ENCODE results near the gene TBCK. TPM values are rescaled to one million over a fixed set of nuclear protein-coding genes. Genes with fewer than 3 reads are reported as not detected.

Gene TBCK
- total and polyA plus RNA-seq, 2 experiments from 2014 or later, result 13.9 to 28.9 TPM

- peaks cover 7% of the 10 kb centered on the region for H3K9me3 Mint-ChIP-seq
- Histone ChIP-seq H4K20me1 (replicated peaks; ENCODE audit: insufficient read depth) (no peaks in the 10 kb centered on the region), H3K9me2 (ENCODE audit: insufficient read depth) (no peaks in the 10 kb centered on the region), H3F3A (replicated peaks; ENCODE audit: low read depth) (no peaks in the 10 kb centered on the region), H3K4me1 (ENCODE audit: insufficient read depth) (no peaks in the 10 kb centered on the region), H3K4me2 (peak overlapping the region; percentile 97), H3K36me3 (ENCODE audit: insufficient read depth) (peaks cover 7% of the 10 kb centered on the region; the same call in 1 of the 2 replicates), H2AFZ (peak overlapping the region; percentile 28; the same call in 1 of the 2 replicates), H3K79me2 (replicated peaks; ENCODE audit: insufficient read depth) (peaks cover 89% of the 10 kb centered on the region), H3K4me3 (peak overlapping the region; percentile 80), H3K27me3 (ENCODE audit: insufficient read depth) (no peaks in the 10 kb centered on the region), H3K27ac (ENCODE audit: low read depth) (peak overlapping the region; percentile 92)
- H3K4me1 Mint-ChIP-seq, result peaks cover 4% of the 10 kb centered on the region
- no peak overlapping the region for H3K27ac Mint-ChIP-seq
- H3K36me3 Mint-ChIP-seq (ENCODE audit: low read depth), result peaks cover 14% of the 10 kb centered on the region
- ATAC-seq (peak; percentile 55), DNase-seq (ENCODE audit: low spot score) (no peak)
- H3K4me3 Mint-ChIP-seq, result no peak overlapping the region
- TF ChIP-seq POLR2AphosphoS5 (IDR thresholded peaks at IDR 0.05; ENCODE audit: low read depth) (no peak), ZNF331 (CRISPR knock-in tag; IDR thresholded peaks at IDR 0.05; ENCODE audit: low read depth) (no peak), CREB1 (CRISPR knock-in tag; IDR thresholded peaks at IDR 0.05; ENCODE audit: low read depth) (no peak), EZH2 (IDR thresholded peaks at IDR 0.05; ENCODE audit: low read depth, unreplicated experiment) (no peak), REST (IDR thresholded peaks at IDR 0.05; ENCODE audit: unreplicated experiment) (no peak), NANOG (IDR thresholded peaks at IDR 0.05; ENCODE audit: borderline replicate concordance) (no peak), STAT1 (IDR thresholded peaks at IDR 0.05; ENCODE audit: unreplicated experiment) (no peak), EZH2phosphoT487 (IDR thresholded peaks at IDR 0.05; ENCODE audit: unreplicated experiment) (no peak), ETS1 (IDR thresholded peaks at IDR 0.05) (no peak), ZNF114 (CRISPR knock-in tag; IDR thresholded peaks at IDR 0.05) (no peak), JUNB (IDR thresholded peaks at IDR 0.05; ENCODE audit: unreplicated experiment) (no peak)
- TF ChIP-seq, protein P1, sequence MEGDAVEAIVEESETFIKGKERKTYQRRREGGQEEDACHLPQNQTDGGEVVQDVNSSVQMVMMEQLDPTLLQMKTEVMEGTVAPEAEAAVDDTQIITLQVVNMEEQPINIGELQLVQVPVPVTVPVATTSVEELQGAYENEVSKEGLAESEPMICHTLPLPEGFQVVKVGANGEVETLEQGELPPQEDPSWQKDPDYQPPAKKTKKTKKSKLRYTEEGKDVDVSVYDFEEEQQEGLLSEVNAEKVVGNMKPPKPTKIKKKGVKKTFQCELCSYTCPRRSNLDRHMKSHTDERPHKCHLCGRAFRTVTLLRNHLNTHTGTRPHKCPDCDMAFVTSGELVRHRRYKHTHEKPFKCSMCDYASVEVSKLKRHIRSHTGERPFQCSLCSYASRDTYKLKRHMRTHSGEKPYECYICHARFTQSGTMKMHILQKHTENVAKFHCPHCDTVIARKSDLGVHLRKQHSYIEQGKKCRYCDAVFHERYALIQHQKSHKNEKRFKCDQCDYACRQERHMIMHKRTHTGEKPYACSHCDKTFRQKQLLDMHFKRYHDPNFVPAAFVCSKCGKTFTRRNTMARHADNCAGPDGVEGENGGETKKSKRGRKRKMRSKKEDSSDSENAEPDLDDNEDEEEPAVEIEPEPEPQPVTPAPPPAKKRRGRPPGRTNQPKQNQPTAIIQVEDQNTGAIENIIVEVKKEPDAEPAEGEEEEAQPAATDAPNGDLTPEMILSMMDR (conservative IDR thresholded peaks at IDR 0.05; ENCODE audit: low read depth in 2 of 2), result no peak
- TF ChIP-seq, protein P2, sequence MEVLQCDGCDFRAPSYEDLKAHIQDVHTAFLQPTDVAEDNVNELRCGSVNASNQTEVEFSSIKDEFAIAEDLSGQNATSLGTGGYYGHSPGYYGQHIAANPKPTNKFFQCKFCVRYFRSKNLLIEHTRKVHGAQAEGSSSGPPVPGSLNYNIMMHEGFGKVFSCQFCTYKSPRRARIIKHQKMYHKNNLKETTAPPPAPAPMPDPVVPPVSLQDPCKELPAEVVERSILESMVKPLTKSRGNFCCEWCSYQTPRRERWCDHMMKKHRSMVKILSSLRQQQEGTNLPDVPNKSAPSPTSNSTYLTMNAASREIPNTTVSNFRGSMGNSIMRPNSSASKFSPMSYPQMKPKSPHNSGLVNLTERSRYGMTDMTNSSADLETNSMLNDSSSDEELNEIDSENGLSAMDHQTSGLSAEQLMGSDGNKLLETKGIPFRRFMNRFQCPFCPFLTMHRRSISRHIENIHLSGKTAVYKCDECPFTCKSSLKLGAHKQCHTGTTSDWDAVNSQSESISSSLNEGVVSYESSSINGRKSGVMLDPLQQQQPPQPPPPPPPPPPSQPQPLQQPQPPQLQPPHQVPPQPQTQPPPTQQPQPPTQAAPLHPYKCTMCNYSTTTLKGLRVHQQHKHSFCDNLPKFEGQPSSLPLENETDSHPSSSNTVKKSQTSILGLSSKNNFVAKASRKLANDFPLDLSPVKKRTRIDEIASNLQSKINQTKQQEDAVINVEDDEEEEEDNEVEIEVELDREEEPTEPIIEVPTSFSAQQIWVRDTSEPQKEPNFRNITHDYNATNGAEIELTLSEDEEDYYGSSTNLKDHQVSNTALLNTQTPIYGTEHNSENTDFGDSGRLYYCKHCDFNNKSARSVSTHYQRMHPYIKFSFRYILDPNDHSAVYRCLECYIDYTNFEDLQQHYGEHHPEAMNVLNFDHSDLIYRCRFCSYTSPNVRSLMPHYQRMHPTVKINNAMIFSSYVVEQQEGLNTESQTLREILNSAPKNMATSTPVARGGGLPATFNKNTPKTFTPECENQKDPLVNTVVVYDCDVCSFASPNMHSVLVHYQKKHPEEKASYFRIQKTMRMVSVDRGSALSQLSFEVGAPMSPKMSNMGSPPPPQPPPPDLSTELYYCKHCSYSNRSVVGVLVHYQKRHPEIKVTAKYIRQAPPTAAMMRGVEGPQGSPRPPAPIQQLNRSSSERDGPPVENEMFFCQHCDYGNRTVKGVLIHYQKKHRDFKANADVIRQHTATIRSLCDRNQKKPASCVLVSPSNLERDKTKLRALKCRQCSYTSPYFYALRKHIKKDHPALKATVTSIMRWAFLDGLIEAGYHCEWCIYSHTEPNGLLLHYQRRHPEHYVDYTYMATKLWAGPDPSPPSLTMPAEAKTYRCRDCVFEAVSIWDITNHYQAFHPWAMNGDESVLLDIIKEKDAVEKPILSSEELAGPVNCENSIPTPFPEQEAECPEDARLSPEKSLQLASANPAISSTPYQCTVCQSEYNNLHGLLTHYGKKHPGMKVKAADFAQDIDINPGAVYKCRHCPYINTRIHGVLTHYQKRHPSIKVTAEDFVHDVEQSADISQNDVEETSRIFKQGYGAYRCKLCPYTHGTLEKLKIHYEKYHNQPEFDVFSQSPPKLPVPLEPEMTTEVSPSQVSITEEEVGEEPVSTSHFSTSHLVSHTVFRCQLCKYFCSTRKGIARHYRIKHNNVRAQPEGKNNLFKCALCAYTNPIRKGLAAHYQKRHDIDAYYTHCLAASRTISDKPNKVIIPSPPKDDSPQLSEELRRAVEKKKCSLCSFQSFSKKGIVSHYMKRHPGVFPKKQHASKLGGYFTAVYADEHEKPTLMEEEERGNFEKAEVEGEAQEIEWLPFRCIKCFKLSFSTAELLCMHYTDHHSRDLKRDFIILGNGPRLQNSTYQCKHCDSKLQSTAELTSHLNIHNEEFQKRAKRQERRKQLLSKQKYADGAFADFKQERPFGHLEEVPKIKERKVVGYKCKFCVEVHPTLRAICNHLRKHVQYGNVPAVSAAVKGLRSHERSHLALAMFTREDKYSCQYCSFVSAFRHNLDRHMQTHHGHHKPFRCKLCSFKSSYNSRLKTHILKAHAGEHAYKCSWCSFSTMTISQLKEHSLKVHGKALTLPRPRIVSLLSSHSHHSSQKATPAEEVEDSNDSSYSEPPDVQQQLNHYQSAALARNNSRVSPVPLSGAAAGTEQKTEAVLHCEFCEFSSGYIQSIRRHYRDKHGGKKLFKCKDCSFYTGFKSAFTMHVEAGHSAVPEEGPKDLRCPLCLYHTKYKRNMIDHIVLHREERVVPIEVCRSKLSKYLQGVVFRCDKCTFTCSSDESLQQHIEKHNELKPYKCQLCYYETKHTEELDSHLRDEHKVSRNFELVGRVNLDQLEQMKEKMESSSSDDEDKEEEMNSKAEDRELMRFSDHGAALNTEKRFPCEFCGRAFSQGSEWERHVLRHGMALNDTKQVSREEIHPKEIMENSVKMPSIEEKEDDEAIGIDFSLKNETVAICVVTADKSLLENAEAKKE (CRISPR knock-in tag; IDR thresholded peaks at IDR 0.05), result no peak
- no peaks in the 10 kb centered on the region for H3K27me3 Mint-ChIP-seq (ENCODE audit: insufficient read depth, low read depth, poor library complexity)
Measured at GRCh38 chr4:106315476-106315967, 487 bp downstream of the TBCK start.

Data from GM23338 (cell line).